Right cardiac atrium (tissue), 5 donors: ENCODE results near the gene PKNOX2. TPM values are rescaled to one million over a fixed set of nuclear protein-coding genes. Genes with fewer than 3 reads are reported as not detected.

Experiments
- ATAC-seq, 2 donors: fragments of 200-7000 bp; cut with Tn5 transposase; one replicate each; pipeline versions ENCODE4 v1.8.0 to v1.9.1; 2020; ENCODE audit warnings: moderate library complexity in 2 of 2, mild to moderate bottlenecking in 1 of 2
- DNase-seq, 3 donors: peaks; one replicate each; pipeline ENCODE4 v3.0.0-alpha.2; 2020
- H3K27ac ChIP-seq: one replicate; pipeline ENCODE4 v1.5.1; 2013; ENCODE audit warnings: mild to moderate bottlenecking, low read length, control low read depth, moderate library complexity
- H3K27me3 ChIP-seq: one replicate; pipeline ENCODE4 v1.6.1; 2013; ENCODE audit not compliant: control insufficient read depth, insufficient read depth
- H3K4me1 ChIP-seq: one replicate; pipeline ENCODE4 v1.6.1; 2013; ENCODE audit warnings: low read length; ENCODE audit not compliant: control insufficient read depth, insufficient read depth
- H3K4me3 ChIP-seq: one replicate; pipeline ENCODE4 v1.5.1; 2013; ENCODE audit warnings: low read length, control low read depth
- H3K9me3 ChIP-seq: one replicate; pipeline ENCODE4 v1.6.1; 2013; ENCODE audit warnings: low read length; ENCODE audit not compliant: control insufficient read depth
- WGBS: extraction: QIAGEN DNeasy Blood & Tissue Kit; methylation state at CpG from one replicate; pipeline ENCODE4 v1.1.7; 2013; 5-methylcytosine and 5-hydroxymethylcytosine counted together
- intact Hi-C, 4 donors: fragments of 100-400 bp; cut with DNase I; formaldehyde crosslinking; loops; one replicate each; pipeline versions ENCODE4 v1.11.0 to v1.14.0; 2022 to 2023
- polyA plus RNA-seq: library from polyadenylated mRNA; stranded (reverse); fragments of 200-250 nt; gene quantifications from one replicate; pipeline ENCODE4 v1.2.3, GENCODE V29; 2013
- total RNA-seq, 4 donors: library from RNA; stranded (reverse); fragmentation: NEBNext Ultra II Directional; extraction: Animal tissue kit (Norgen Biotek cat#: 25700); gene quantifications; one replicate each; pipeline ENCODE4 v1.2.1, GENCODE V29; 2021
- donor health status: healthy with polysubstance abuse.
- donor health status: DM: no; HTN: yes; CAD: no.
- donor health status: DM: no; HTN: no; CAD: no.
- donor health status: DM: no; HTN: yes; CAD: no; lungs with severe emphysema.
- donor health status: DM: yes; HTN: yes; CAD: no.

Gene PKNOX2
- total and polyA plus RNA-seq, 5 donors = 8.1 to 20.2 (median 17.6) TPM

- DNase-seq (no peak), ATAC-seq (no peak)
- Histone ChIP-seq H3K4me3 (no peak overlapping the region), H3K9me3 (no peaks in the 10 kb centered on the region), H3K27me3 (no peaks in the 10 kb centered on the region), H3K4me1 (peaks cover 4% of the 10 kb centered on the region), H3K27ac (no peak overlapping the region)
- 82% methylated on average over 4 of the region's 4 CpGs for WGBS
- intact Hi-C loops = no loop called here
Observed at GRCh38 chr11:125274774-125275173, 110.2 kb downstream of the PKNOX2 start.

- 56% methylated on average over 5 of the region's 5 CpGs for WGBS
- ATAC-seq = peak; percentile 66 to 79
- no peak for DNase-seq
- Histone ChIP-seq H3K4me3 (no peak overlapping the region), H3K9me3 (no peaks in the 10 kb centered on the region), H3K27me3 (no peaks in the 10 kb centered on the region), H3K4me1 (peaks cover 4% of the 10 kb centered on the region), H3K27ac (no peak overlapping the region)
- intact Hi-C loops = no loop called here
Observed at GRCh38 chr11:125275905-125276618, 111.5 kb downstream of the PKNOX2 start.

- intact Hi-C loops = no loop called here
- no peak for DNase-seq
- no peak overlapping the region for H3K4me3 ChIP-seq
- ATAC-seq = no peak
- no peaks in the 10 kb centered on the region for H3K9me3 ChIP-seq
- H3K4me1 ChIP-seq = peaks cover 4% of the 10 kb centered on the region
- no peaks in the 10 kb centered on the region for H3K27me3 ChIP-seq
- no peak overlapping the region for H3K27ac ChIP-seq
Observed at GRCh38 chr11:125276619-125276976, 112.0 kb downstream of the PKNOX2 start.

GRCh38 chr11:125279676-125280418 is 115.3 kb downstream of the PKNOX2 start:
- ATAC-seq (no peak), DNase-seq (no peak)
- Histone ChIP-seq H3K4me1 (peaks cover 8% of the 10 kb centered on the region), H3K9me3 (no peaks in the 10 kb centered on the region), H3K27me3 (no peaks in the 10 kb centered on the region), H3K27ac (no peak overlapping the region), H3K4me3 (no peak overlapping the region)
- intact Hi-C loops = no loop called here
- WGBS = 71% methylated on average over 8 of the region's 8 CpGs

GRCh38 chr11:125280646-125281045 is 116.1 kb downstream of the PKNOX2 start:
- Histone ChIP-seq H3K27ac (no peak overlapping the region), H3K27me3 (no peaks in the 10 kb centered on the region), H3K4me1 (peaks cover 4% of the 10 kb centered on the region), H3K4me3 (no peak overlapping the region), H3K9me3 (no peaks in the 10 kb centered on the region)
- intact Hi-C loops = no loop called here
- DNase-seq (no peak), ATAC-seq (no peak)
- 77% methylated on average over 5 of the region's 5 CpGs for WGBS

- Histone ChIP-seq H3K4me1 (peaks cover 4% of the 10 kb centered on the region), H3K27ac (no peak overlapping the region), H3K9me3 (no peaks in the 10 kb centered on the region), H3K27me3 (no peaks in the 10 kb centered on the region), H3K4me3 (no peak overlapping the region)
- ATAC-seq = no peak
- 69% methylated on average over 12 of the region's 12 CpGs for WGBS
- DNase-seq = no peak
- intact Hi-C loops = no loop called here
Observed at GRCh38 chr11:125281831-125282595, 117.5 kb downstream of the PKNOX2 start.

GRCh38 chr11:125282596-125282914 is 118.0 kb downstream of the PKNOX2 start:
- H3K27ac ChIP-seq = no peak overlapping the region
- DNase-seq (no peak), ATAC-seq (no peak)
- H3K9me3 ChIP-seq = no peaks in the 10 kb centered on the region
- intact Hi-C loops = no loop called here
- WGBS = 70% methylated on average over 3 of the region's 3 CpGs
- H3K4me3 ChIP-seq = no peak overlapping the region
- peaks cover 9% of the 10 kb centered on the region for H3K4me1 ChIP-seq
- H3K27me3 ChIP-seq = no peaks in the 10 kb centered on the region

- DNase-seq (no peak), ATAC-seq (peak in 1 of 2 donors; percentile 22)
- H3K27me3 ChIP-seq = no peaks in the 10 kb centered on the region
- no peak overlapping the region for H3K27ac ChIP-seq
- no peak overlapping the region for H3K4me3 ChIP-seq
- H3K9me3 ChIP-seq = no peaks in the 10 kb centered on the region
- 54% methylated on average over 10 of the region's 10 CpGs for WGBS
- peaks cover 9% of the 10 kb centered on the region for H3K4me1 ChIP-seq
- intact Hi-C loops = no loop called here
Observed at GRCh38 chr11:125284245-125284850, 119.8 kb downstream of the PKNOX2 start.

- 90% methylated on average over 7 of the region's 7 CpGs for WGBS
- H3K4me3 ChIP-seq = no peak overlapping the region
- ATAC-seq (no peak), DNase-seq (no peak)
- no peak overlapping the region for H3K27ac ChIP-seq
- intact Hi-C loops = no loop called here
- H3K27me3 ChIP-seq = no peaks in the 10 kb centered on the region
- H3K9me3 ChIP-seq = no peaks in the 10 kb centered on the region
- H3K4me1 ChIP-seq = peaks cover 9% of the 10 kb centered on the region
Observed at GRCh38 chr11:125285844-125286243, 121.3 kb downstream of the PKNOX2 start.

GRCh38 chr11:125286486-125286885 is 121.9 kb downstream of the PKNOX2 start:
- no peak for DNase-seq
- Histone ChIP-seq H3K4me3 (no peak overlapping the region), H3K27ac (no peak overlapping the region), H3K27me3 (no peaks in the 10 kb centered on the region), H3K9me3 (no peaks in the 10 kb centered on the region), H3K4me1 (peaks cover 9% of the 10 kb centered on the region)
- intact Hi-C loops = no loop called here
- WGBS = 81% methylated on average over 8 of the region's 8 CpGs
- ATAC-seq = no peak
